Left colon (tissue), 2 donors: ENCODE data around the gene METTL2A. TPM values are rescaled to one million over a fixed set of nuclear protein-coding genes. Genes with fewer than 3 reads are reported as not detected.

Experiments used
- total RNA-seq, 2 donors: library from RNA; stranded (reverse); fragmentation: NEBNext Ultra II Directional; extraction: Animal tissue kit (Norgen Biotek cat#: 25700); gene quantifications; one replicate each; pipeline ENCODE4 v1.2.1, GENCODE V29; 2021
- donor health status: DM: no; HTN: no; CAD: no.
- donor health status: DM: yes; HTN: yes; CAD: no.

METTL2A gene
- total RNA-seq, 2 donors from 2014 or later = 22.1 to 24.5 TPM

Other genes starting within 250 kb of the METTL2A start
- gene EFCAB3, start 43.3 kb upstream of the METTL2A start, total RNA-seq = not detected
- gene TLK2, start 54.9 kb downstream of the METTL2A start, total RNA-seq = 10 to 100 TPM; 40.5 to 51.6 TPM
- gene MRC2, start 203.8 kb downstream of the METTL2A start, total RNA-seq = 10 to 100 TPM in 1 of 2 donors, 1 to 10 TPM in 1; 5.1 to 12.4 TPM